Muscle of back (tissue), 11 donors: ENCODE measurements around the gene CALM1. TPM values are rescaled to one million over a fixed set of nuclear protein-coding genes. Genes with fewer than 3 reads are reported as not detected.
A peak's percentile ranks its signal among the peaks of the same experiment; 100 is the strongest.

ENCODE experiments used
- DNase-seq, 3 donors: peaks; one replicate each; pipeline versions ENCODE4 v3.0.0 to v3.0.0-alpha.2; 2013
- polyA plus RNA-seq, 10 donors: library from polyadenylated mRNA; unstranded; fragments of 120-200 nt; gene quantifications; one replicate each; pipeline ENCODE4 v1.2.1, GENCODE V29; 2013; ENCODE audit not compliant: insufficient read length in 10 of 10

The CALM1 gene
- polyA plus RNA-seq, 10 donors, result 198 to 307 (median 264) TPM

- DNase-seq, result no peak
Observed at GRCh38 chr14:90440021-90440451, 43.2 kb downstream of the CALM1 start.

GRCh38 chr14:90440592-90440991 lies 43.8 kb downstream of the CALM1 start:
- no peak for DNase-seq

- DNase-seq, result no peak
Observed at GRCh38 chr14:90442388-90442787, 45.6 kb downstream of the CALM1 start.

- no peak for DNase-seq
Observed at GRCh38 chr14:90443161-90444076, 46.6 kb downstream of the CALM1 start.

GRCh38 chr14:90444077-90444696 lies 47.4 kb downstream of the CALM1 start:
- no peak for DNase-seq

GRCh38 chr14:90445011-90445410 lies 48.2 kb downstream of the CALM1 start:
- no peak for DNase-seq

GRCh38 chr14:90446405-90446804 lies 49.6 kb downstream of the CALM1 start:
- no peak for DNase-seq

- no peak for DNase-seq
Observed at GRCh38 chr14:90447720-90448497, 51.1 kb downstream of the CALM1 start.

GRCh38 chr14:90449411-90449810 lies 52.6 kb downstream of the CALM1 start:
- DNase-seq, result no peak

GRCh38 chr14:90450151-90450550 lies 53.3 kb downstream of the CALM1 start:
- DNase-seq, result no peak

GRCh38 chr14:90450667-90451066 lies 53.8 kb downstream of the CALM1 start:
- DNase-seq, result no peak

GRCh38 chr14:90451443-90451842 lies 54.6 kb downstream of the CALM1 start:
- no peak for DNase-seq

- no peak for DNase-seq
Observed at GRCh38 chr14:90451961-90452360, 55.1 kb downstream of the CALM1 start.

- DNase-seq, result no peak
Observed at GRCh38 chr14:90452366-90452765, 55.5 kb downstream of the CALM1 start.

GRCh38 chr14:90453401-90453951 lies 56.6 kb downstream of the CALM1 start:
- DNase-seq, result peak; percentile 8 to 71 (median 49)

- peak; percentile 67 to 88 (median 75) for DNase-seq
Observed at GRCh38 chr14:90454041-90455000, 57.5 kb downstream of the CALM1 start.

- DNase-seq, result peak in 1 of 3 donors; percentile 41
Observed at GRCh38 chr14:90455100-90455571, 58.3 kb downstream of the CALM1 start.

- DNase-seq, result no peak
Observed at GRCh38 chr14:90456551-90456950, 59.7 kb downstream of the CALM1 start.

- no peak for DNase-seq
Observed at GRCh38 chr14:90457186-90457585, 60.4 kb downstream of the CALM1 start.
